Islet of Langerhans (tissue), 1 donor: ENCODE data around the gene CXCL9.
"Not testable (repeated sequence)": the region's sequence is repeated elsewhere in the genome, so short reads cannot be mapped to it uniquely, and the experiment has no call there.

Experiments used
- FAIRE-seq: peaks from one replicate; lab custom pipeline; 2011; peaks lifted over from hg19 to GRCh38; lab: Jason Lieb, UNC

The CXCL9 gene

GRCh38 chr4:76007089-76007862, at the start of gene CXCL9:
Gene CXCL9, minus strand, starts transcription at chr4:76007509. Its CDS starts 60 bp downstream, at chr4:76007449.
- FAIRE-seq = no peak

- no peak for FAIRE-seq
Observed at GRCh38 chr4:76055421-76055820, 48.1 kb upstream of the CXCL9 start.

- FAIRE-seq = no peak
Observed at GRCh38 chr4:76055016-76055415, 47.7 kb upstream of the CXCL9 start.

- FAIRE-seq = no peak
Observed at GRCh38 chr4:76053730-76054129, 46.4 kb upstream of the CXCL9 start.

- not testable (repeated sequence) for FAIRE-seq
Observed at GRCh38 chr4:76050560-76051050, 43.3 kb upstream of the CXCL9 start.

- FAIRE-seq = not testable (repeated sequence)
Observed at GRCh38 chr4:76049860-76050416, 42.6 kb upstream of the CXCL9 start.

- FAIRE-seq = not testable (repeated sequence)
Observed at GRCh38 chr4:76044686-76045085, 37.4 kb upstream of the CXCL9 start.

GRCh38 chr4:76043306-76043705, 36.0 kb upstream of the CXCL9 start:
- not testable (repeated sequence) for FAIRE-seq

- not testable (repeated sequence) for FAIRE-seq
Observed at GRCh38 chr4:76042241-76042998, 35.1 kb upstream of the CXCL9 start.

- FAIRE-seq = no peak
Observed at GRCh38 chr4:76036855-76037254, 29.5 kb upstream of the CXCL9 start.

- FAIRE-seq = no peak
Observed at GRCh38 chr4:76035799-76036380, 28.6 kb upstream of the CXCL9 start, which contains the start of gene CXCL11. Gene CXCL11, minus strand, starts transcription at chr4:76036070. Its CDS starts 83 bp downstream, at chr4:76035987.

GRCh38 chr4:76035141-76035540, 27.8 kb upstream of the CXCL9 start:
- FAIRE-seq = no peak

- no peak for FAIRE-seq
Observed at GRCh38 chr4:76029300-76029699, 22.0 kb upstream of the CXCL9 start.

GRCh38 chr4:76028350-76028765, 21.0 kb upstream of the CXCL9 start:
- peak; percentile 71 for FAIRE-seq

- no peak for FAIRE-seq
Observed at GRCh38 chr4:76024065-76024464, 16.8 kb upstream of the CXCL9 start.

GRCh38 chr4:76023389-76023788, 16.1 kb upstream of the CXCL9 start, which contains the start of gene CXCL10:
Gene CXCL10, minus strand, starts transcription at chr4:76023497. Its CDS starts 66 bp downstream, at chr4:76023431.
- no peak for FAIRE-seq

GRCh38 chr4:76022677-76023076, 15.4 kb upstream of the CXCL9 start:
- FAIRE-seq = no peak

GRCh38 chr4:76022031-76022430, 14.7 kb upstream of the CXCL9 start:
- FAIRE-seq = no peak

- no peak for FAIRE-seq
Observed at GRCh38 chr4:76017056-76017686, 9.9 kb upstream of the CXCL9 start.

GRCh38 chr4:76016393-76016792, 9.1 kb upstream of the CXCL9 start:
- FAIRE-seq = no peak

- FAIRE-seq = no peak
Observed at GRCh38 chr4:76013540-76013939, 6.2 kb upstream of the CXCL9 start.

- no peak for FAIRE-seq
Observed at GRCh38 chr4:76012388-76012801, 5.1 kb upstream of the CXCL9 start.
